IPS-15b (cell line): ENCODE results near the gene SGCE.

ENCODE experiments used
- H3K27me3 ChIP-seq: one replicate; pipeline ENCODE4 v1.6.1; 2013; ENCODE audit warnings: low read length; ENCODE audit not compliant: control insufficient read depth, insufficient read depth
- H3K36me3 ChIP-seq: one replicate; pipeline ENCODE4 v1.6.1; 2013; ENCODE audit warnings: low read length; ENCODE audit not compliant: control insufficient read depth, insufficient read depth
- H3K4me1 ChIP-seq: one replicate; pipeline ENCODE4 v1.6.1; 2013; ENCODE audit warnings: mild to moderate bottlenecking, low read length; ENCODE audit not compliant: control insufficient read depth, insufficient read depth
- H3K4me3 ChIP-seq: one replicate; pipeline ENCODE4 v1.5.1; 2013; ENCODE audit warnings: low read depth, low read length
- H3K9ac ChIP-seq: one replicate; pipeline ENCODE4 v1.6.1; 2013; ENCODE audit warnings: low read depth, mild to moderate bottlenecking, low read length
- H3K9me3 ChIP-seq: one replicate; pipeline ENCODE4 v1.6.1; 2013; ENCODE audit warnings: mild to moderate bottlenecking, low read length; ENCODE audit not compliant: control insufficient read depth, insufficient read depth

Gene SGCE

GRCh38 chr7:94656925-94657731, 1.2 kb upstream of the SGCE start:
- peaks cover 8% of the 10 kb centered on the region for H3K27me3 ChIP-seq
- H3K4me3 ChIP-seq, result peak overlapping the region; percentile 62
- no peaks in the 10 kb centered on the region for H3K36me3 ChIP-seq
- H3K9ac ChIP-seq, result no peak overlapping the region
- H3K9me3 ChIP-seq, result no peaks in the 10 kb centered on the region
- H3K4me1 ChIP-seq, result no peaks in the 10 kb centered on the region

- Histone ChIP-seq H3K4me3 (peak overlapping the region; percentile 62), H3K4me1 (no peaks in the 10 kb centered on the region), H3K9me3 (no peaks in the 10 kb centered on the region), H3K27me3 (peaks cover 8% of the 10 kb centered on the region), H3K9ac (no peak overlapping the region), H3K36me3 (no peaks in the 10 kb centered on the region)
Measured at GRCh38 chr7:94656658-94656924, 658 bp upstream of the SGCE start.

DNA sequence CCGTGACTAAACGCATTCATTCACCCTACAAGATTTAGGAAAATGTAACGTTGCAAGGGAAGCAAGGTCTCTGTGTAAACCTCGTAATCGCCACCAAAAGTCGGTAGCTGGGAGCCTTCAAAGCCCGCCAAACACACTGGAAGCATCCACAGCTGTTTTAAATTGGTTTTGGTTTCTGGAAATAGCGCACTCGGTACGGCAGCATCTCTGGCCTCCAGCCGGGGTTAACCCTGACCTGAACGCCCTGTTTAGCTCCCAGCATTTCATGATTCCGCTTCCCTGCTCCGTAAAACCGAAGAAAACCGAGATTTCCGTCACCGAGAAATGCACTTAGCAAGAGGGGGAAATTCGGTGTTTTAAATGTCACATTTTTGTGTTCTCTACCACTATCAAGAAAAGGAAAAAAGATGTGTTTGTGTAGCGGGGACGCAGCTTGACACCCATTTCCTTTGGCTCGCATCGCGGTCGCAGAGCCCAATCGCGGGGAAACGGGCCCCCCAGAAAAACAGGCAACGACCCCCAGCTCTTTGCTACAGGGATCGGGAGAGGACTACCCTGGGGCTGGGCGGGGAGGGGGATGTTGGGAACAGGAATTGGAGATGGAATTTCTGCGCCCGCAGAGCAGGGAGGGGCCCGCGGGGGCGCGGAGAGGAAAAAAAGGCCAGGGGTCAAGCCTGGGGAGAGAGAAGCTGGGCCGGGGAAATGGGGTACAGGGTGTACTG, 646 bp downstream of the SGCE start:
- Histone ChIP-seq H3K27me3 (peaks cover 8% of the 10 kb centered on the region), H3K4me1 (no peaks in the 10 kb centered on the region), H3K4me3 (peak overlapping the region; percentile 90), H3K36me3 (no peaks in the 10 kb centered on the region), H3K9me3 (no peaks in the 10 kb centered on the region), H3K9ac (peak overlapping the region; percentile 77)

DNA sequence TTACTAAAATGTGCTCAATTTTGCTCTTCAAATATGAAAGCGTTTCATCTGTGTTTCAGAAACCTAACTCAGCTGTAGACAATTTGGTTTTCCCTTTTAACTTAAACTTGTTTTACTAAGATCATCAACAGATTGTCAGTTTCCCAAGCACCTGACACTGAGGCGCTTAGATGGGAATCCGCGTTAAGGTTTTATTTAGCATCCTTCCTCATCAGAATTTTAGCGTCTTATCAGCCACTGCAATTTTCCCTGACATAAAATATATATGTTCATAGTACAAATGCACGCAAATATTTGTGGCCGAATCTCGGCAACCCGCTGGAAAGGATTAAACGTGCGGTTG, 1.2 kb downstream of the SGCE start:
- Histone ChIP-seq H3K9ac (peak overlapping the region; percentile 68), H3K4me1 (no peaks in the 10 kb centered on the region), H3K9me3 (no peaks in the 10 kb centered on the region), H3K4me3 (peak overlapping the region; percentile 90), H3K27me3 (peaks cover 8% of the 10 kb centered on the region), H3K36me3 (no peaks in the 10 kb centered on the region)

DNA sequence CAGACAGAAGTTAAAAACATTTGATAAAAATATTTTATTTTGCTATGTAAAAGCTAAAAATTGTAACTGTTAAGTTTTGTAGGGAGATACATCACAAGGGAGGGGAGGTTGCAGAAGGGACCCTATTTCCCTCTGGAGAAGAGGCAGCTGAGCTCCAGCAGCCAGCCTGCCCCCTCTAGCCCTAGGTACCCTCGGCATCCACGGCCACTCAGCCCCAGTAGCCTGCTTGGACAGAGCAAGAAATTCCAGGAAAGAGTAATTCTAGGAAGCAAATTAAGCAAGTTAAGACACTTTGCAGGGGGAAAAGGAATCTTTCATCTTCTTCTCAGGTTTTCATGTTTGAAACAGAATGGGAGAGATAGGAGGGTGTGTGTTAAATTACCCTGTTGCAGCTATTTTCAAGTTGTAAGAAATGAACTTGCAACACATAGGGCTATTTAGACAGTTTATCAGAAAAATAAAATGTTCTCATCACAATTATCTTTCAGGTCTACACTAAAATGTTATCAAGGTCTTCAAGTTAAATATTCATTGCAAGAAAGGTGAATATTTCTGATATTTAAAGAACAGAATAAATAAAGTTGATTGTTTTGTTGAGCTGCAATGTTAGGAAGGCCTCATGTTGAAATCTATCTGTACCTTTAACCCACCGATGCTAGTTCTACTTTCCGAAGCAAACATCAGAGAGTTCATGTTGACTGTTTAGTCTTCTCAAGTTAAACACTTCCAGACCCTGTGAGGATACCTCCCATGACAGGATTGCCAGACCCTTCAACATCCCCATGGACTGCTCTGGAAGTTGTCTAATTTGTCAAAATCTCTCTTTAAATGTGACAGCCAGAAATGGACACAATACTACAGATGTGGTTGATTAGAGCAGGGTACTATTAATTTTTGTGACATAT, 5.5 kb downstream of the SGCE start:
- no peak overlapping the region for H3K9ac ChIP-seq
- no peaks in the 10 kb centered on the region for H3K27me3 ChIP-seq
- H3K36me3 ChIP-seq, result no peaks in the 10 kb centered on the region
- no peak overlapping the region for H3K4me3 ChIP-seq
- peaks cover 26% of the 10 kb centered on the region for H3K4me1 ChIP-seq
- no peaks in the 10 kb centered on the region for H3K9me3 ChIP-seq

DNA sequence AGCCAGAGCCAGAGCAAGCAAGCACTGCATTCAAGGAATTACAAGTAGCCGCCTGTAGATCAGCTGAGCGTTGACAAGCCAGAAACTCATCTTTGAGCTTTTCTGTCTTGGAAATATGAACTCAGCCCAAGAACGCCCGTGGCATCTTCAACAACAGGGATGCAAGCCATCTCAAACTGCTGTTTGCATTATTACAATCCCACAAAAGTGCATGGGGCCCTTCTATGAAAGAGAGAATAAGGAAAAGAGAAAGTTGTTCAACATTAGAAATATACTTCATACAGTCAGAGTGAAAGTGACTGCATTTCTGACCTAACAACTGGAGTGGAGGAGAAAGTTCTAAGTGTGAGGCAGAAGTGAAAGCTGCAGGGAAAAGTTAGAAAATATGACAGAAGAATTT, 6.5 kb downstream of the SGCE start:
- H3K4me3 ChIP-seq, result no peak overlapping the region
- H3K4me1 ChIP-seq, result peaks cover 27% of the 10 kb centered on the region
- H3K9me3 ChIP-seq, result no peaks in the 10 kb centered on the region
- H3K36me3 ChIP-seq, result no peaks in the 10 kb centered on the region
- H3K27me3 ChIP-seq, result no peaks in the 10 kb centered on the region
- H3K9ac ChIP-seq, result no peak overlapping the region

DNA sequence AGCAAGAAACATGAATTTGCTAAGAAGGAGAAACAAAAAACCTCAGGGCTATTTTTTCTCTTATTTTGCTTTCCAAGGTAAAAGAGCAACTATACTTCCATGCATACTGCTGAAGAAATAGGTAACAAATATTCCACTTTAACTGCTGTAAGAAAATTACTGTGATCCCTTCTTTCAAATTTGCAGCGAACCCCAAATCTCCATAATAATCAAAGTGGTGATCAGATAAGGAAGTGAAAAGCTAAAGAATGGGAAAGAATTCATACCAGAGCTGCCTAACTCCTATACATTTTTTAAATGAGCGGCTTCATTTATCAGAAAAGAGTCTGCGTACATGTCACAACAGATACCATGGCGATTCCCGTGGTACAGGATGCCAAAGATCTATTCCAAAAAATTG, 7.2 kb downstream of the SGCE start:
- Histone ChIP-seq H3K9me3 (no peaks in the 10 kb centered on the region), H3K4me3 (no peak overlapping the region), H3K4me1 (peaks cover 33% of the 10 kb centered on the region), H3K9ac (no peak overlapping the region), H3K27me3 (no peaks in the 10 kb centered on the region), H3K36me3 (no peaks in the 10 kb centered on the region)

DNA sequence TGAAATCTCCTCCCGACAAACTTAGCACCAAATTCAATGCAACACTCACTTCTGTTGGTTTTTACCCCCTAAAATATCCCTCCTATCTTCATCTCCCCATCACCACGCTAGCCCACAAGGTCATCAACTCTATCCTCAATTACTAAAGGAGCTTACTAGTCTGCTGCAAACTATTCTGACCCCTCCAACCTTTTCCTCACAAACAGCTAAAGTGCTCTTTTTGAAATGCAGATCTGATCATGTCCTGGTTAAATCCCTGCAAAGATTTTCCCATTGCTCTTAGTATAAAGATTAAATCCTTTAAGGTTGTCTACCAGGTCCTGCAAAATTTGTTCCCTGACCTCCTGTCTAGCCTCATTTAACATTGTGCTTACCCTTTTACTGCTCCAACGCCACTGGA, 8.6 kb downstream of the SGCE start:
- Histone ChIP-seq H3K4me1 (peaks cover 34% of the 10 kb centered on the region), H3K27me3 (no peaks in the 10 kb centered on the region), H3K9me3 (no peaks in the 10 kb centered on the region), H3K4me3 (no peak overlapping the region), H3K9ac (no peak overlapping the region), H3K36me3 (no peaks in the 10 kb centered on the region)

GRCh38 chr7:94643771-94644545, 12.0 kb downstream of the SGCE start:
- H3K36me3 ChIP-seq, result no peaks in the 10 kb centered on the region
- H3K9me3 ChIP-seq, result no peaks in the 10 kb centered on the region
- no peak overlapping the region for H3K9ac ChIP-seq
- H3K4me1 ChIP-seq, result peaks cover 33% of the 10 kb centered on the region
- no peak overlapping the region for H3K4me3 ChIP-seq
- H3K27me3 ChIP-seq, result no peaks in the 10 kb centered on the region

- Histone ChIP-seq H3K4me3 (no peak overlapping the region), H3K9ac (no peak overlapping the region), H3K36me3 (no peaks in the 10 kb centered on the region), H3K9me3 (no peaks in the 10 kb centered on the region), H3K27me3 (no peaks in the 10 kb centered on the region), H3K4me1 (peaks cover 26% of the 10 kb centered on the region)
Measured at GRCh38 chr7:94642838-94643653, 12.9 kb downstream of the SGCE start.

DNA sequence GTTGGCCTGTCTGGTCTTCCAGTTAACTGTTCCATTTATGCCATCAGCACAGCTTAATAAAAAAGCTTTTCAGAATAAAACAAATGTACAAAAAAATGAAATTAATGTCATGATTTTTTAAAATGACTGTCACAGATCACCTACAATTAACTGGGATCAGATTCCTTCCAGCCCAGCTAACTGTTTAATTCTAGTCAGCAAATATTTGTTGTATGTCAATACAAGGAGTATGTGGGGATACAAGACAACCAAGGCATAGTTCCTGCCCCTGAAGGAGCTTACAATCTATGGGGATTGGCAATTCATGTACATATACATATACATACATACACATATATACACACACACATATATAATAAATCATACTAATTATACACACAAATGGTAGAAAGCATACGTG, 16.5 kb downstream of the SGCE start:
- Histone ChIP-seq H3K4me3 (no peak overlapping the region), H3K9me3 (no peaks in the 10 kb centered on the region), H3K36me3 (no peaks in the 10 kb centered on the region), H3K9ac (no peak overlapping the region), H3K4me1 (peaks cover 13% of the 10 kb centered on the region), H3K27me3 (no peaks in the 10 kb centered on the region)
